T-helper 2 cell treated with Interferon-gamma antibody and Interleukin-4, amounts not matched to agents 5 μg/mL and 100 μg/mL, for 36 hours (primary cell): ENCODE data around the gene SLIT1.

Experiments used
- DNase-seq: peaks from one replicate; pipeline ENCODE4 v3.0.0; 2021; ENCODE audit warnings: low spot score
- H3K27ac Mint-ChIP-seq: one replicate; pipeline ENCODE4 v1.8.0; 2021; ENCODE audit warnings: mild to moderate bottlenecking, mixed read lengths
- H3K27me3 Mint-ChIP-seq: one replicate; pipeline ENCODE4 v1.8.0; 2021; ENCODE audit warnings: low read depth, mixed read lengths
- H3K36me3 Mint-ChIP-seq: one replicate; pipeline ENCODE4 v1.8.0; 2021; ENCODE audit warnings: low read depth, mixed read lengths
- H3K4me1 Mint-ChIP-seq: one replicate; pipeline ENCODE4 v1.8.0; 2021; ENCODE audit warnings: low read depth, mixed read lengths
- H3K4me3 Mint-ChIP-seq: one replicate; pipeline ENCODE4 v1.8.0; 2022; ENCODE audit warnings: mild to moderate bottlenecking, moderate library complexity, mixed read lengths
- H3K9me3 Mint-ChIP-seq: one replicate; pipeline ENCODE4 v1.8.0; 2021; ENCODE audit warnings: mixed read lengths

The SLIT1 gene

GRCh38 chr10:97213431-97213830 is 27.7 kb upstream of the SLIT1 start:
- Mint-ChIP-seq H3K27ac (no peak overlapping the region), H3K4me3 (no peak overlapping the region)

GRCh38 chr10:97211229-97211628 is 25.5 kb upstream of the SLIT1 start:
- H3K27ac Mint-ChIP-seq, result no peak overlapping the region
- no peaks in the 10 kb centered on the region for H3K36me3 Mint-ChIP-seq

More at GRCh38 chr10:97213431-97213830, 27.7 kb upstream of the SLIT1 start:
- H3K36me3 Mint-ChIP-seq, result peaks cover 5% of the 10 kb centered on the region
- no peak for DNase-seq
- H3K4me1 Mint-ChIP-seq, result peaks cover 15% of the 10 kb centered on the region
- no peaks in the 10 kb centered on the region for H3K27me3 Mint-ChIP-seq
- H3K9me3 Mint-ChIP-seq, result no peaks in the 10 kb centered on the region

GRCh38 chr10:97210543-97210960 is 24.8 kb upstream of the SLIT1 start:
- Mint-ChIP-seq H3K27ac (no peak overlapping the region), H3K4me1 (no peaks in the 10 kb centered on the region), H3K36me3 (no peaks in the 10 kb centered on the region), H3K4me3 (no peak overlapping the region), H3K9me3 (no peaks in the 10 kb centered on the region), H3K27me3 (no peaks in the 10 kb centered on the region)
- peak; percentile 50 for DNase-seq

More at GRCh38 chr10:97211229-97211628, 25.5 kb upstream of the SLIT1 start:
- Mint-ChIP-seq H3K9me3 (no peaks in the 10 kb centered on the region), H3K27me3 (no peaks in the 10 kb centered on the region), H3K4me1 (no peaks in the 10 kb centered on the region), H3K4me3 (no peak overlapping the region)
- no peak for DNase-seq

GRCh38 chr10:97207756-97208346 is 22.1 kb upstream of the SLIT1 start:
- Mint-ChIP-seq H3K27me3 (no peaks in the 10 kb centered on the region), H3K4me1 (no peaks in the 10 kb centered on the region), H3K4me3 (no peak overlapping the region), H3K36me3 (no peaks in the 10 kb centered on the region), H3K27ac (no peak overlapping the region), H3K9me3 (no peaks in the 10 kb centered on the region)
- DNase-seq, result no peak

DNA sequence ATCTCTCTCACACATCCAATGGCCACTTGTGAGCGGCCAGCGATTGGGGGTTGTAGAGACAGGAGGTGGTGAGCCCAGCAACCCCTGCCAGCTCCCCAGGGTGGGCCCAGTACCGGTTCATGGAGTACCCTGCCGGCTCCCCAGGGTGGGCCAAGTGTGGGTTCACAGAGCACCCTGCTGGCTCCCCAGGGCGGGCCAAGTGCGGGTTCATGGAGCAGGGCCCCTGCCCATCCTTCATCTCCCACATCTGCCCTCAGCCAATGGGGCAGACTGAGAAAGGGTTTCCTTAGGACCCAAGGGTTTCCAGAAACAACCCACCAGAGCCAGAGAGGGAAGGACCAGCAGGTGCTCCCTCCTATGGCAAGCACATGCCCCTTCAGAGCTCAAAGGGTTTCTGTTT is 21.4 kb upstream of the SLIT1 start:
- Mint-ChIP-seq H3K27ac (no peak overlapping the region), H3K36me3 (no peaks in the 10 kb centered on the region), H3K4me1 (no peaks in the 10 kb centered on the region), H3K27me3 (peaks cover 2% of the 10 kb centered on the region), H3K9me3 (no peaks in the 10 kb centered on the region), H3K4me3 (no peak overlapping the region)
- DNase-seq, result no peak

DNA sequence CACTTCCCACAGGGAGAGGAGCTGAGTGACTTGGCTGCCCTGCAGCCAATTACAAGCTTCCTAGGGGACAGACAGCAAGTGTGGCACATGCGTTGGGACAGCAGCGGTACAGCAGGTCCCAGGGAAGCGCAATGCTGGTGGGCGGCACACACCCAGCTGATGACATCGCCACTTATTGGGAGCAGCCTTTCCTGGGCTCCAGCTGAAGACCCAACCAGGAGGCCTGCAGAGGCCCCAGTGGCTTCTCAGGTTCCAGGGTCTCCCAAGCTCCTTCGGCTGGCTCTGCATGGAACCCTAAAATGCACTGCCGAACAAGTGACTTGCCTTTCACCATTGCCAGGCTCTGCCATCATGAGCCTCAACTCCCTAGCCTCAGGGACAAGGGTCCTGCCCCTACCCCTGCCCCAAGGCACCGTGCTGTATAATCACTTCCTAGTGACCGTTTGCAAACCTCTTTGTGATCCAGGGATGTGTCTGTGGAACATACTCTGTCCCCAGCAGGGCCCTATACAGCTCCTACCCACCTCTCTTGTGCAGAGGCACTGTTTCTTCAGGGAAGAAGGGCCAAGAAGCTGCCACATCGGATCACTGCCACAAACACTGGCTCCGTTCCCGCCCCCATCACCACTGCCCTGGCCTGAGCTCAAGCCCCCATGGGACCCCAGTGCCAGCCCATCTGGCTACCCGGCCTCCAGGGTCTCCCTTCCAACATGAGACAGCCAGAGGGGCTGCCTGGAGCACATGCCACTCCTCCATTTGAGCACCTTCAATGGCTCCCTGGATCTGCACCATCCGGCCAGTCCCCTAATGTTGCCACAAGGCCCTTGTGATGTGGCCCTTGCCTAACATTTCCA is 19.3 kb upstream of the SLIT1 start:
- H3K9me3 Mint-ChIP-seq, result no peaks in the 10 kb centered on the region
- H3K27me3 Mint-ChIP-seq, result peaks cover 2% of the 10 kb centered on the region
- H3K27ac Mint-ChIP-seq, result no peak overlapping the region
- H3K4me3 Mint-ChIP-seq, result no peak overlapping the region
- peaks cover 2% of the 10 kb centered on the region for H3K4me1 Mint-ChIP-seq
- H3K36me3 Mint-ChIP-seq, result no peaks in the 10 kb centered on the region
- no peak for DNase-seq

DNA sequence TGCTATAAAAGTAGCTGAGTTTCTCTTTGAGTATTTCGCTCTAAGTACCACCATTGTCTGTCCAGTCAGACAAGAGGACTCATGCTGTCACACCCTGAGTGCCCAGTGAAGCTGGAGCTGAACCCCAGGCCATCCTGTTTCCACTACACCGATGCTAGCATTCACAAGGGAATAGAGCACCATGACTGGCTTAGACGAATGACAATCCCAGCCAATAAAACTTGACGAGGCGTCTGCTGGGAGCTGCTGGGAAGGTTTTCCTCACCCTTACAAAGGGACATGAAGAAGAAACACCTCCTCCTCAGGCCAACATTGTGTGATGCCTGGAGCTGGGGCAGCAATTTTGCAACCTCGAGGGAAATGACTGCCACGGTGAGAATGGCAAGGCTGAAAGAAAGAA is 17.5 kb upstream of the SLIT1 start:
- Mint-ChIP-seq H3K4me1 (peaks cover 5% of the 10 kb centered on the region), H3K27ac (no peak overlapping the region), H3K27me3 (peaks cover 15% of the 10 kb centered on the region), H3K36me3 (peaks cover 1% of the 10 kb centered on the region), H3K9me3 (no peaks in the 10 kb centered on the region), H3K4me3 (no peak overlapping the region)
- no peak for DNase-seq

DNA sequence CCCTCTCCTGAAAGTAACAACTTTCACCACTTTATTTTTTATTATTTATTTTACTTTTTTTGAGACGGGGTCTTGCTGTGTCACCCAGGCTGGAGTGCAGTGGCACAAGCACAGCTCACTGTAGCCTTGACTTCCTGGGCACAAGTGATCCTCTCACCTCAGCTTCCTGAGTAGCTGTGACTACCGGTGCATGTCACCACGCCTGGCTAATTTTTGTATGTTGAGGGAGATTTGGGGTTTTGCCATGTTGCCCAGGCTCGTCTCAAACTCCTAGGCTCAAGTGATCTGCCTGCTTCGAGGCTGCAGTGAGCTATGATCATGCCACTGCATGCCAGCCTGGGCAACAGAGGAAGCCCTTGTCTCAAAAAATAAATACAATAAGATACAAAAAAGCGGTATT is 14.9 kb upstream of the SLIT1 start:
- Mint-ChIP-seq H3K9me3 (no peaks in the 10 kb centered on the region), H3K36me3 (peaks cover 1% of the 10 kb centered on the region), H3K27me3 (peaks cover 35% of the 10 kb centered on the region), H3K27ac (no peak overlapping the region), H3K4me3 (no peak overlapping the region), H3K4me1 (peaks cover 9% of the 10 kb centered on the region)
- DNase-seq, result no peak

GRCh38 chr10:97199152-97199551 is 13.4 kb upstream of the SLIT1 start:
- Mint-ChIP-seq H3K27me3 (peaks cover 45% of the 10 kb centered on the region), H3K4me3 (no peak overlapping the region), H3K27ac (no peak overlapping the region), H3K9me3 (no peaks in the 10 kb centered on the region), H3K4me1 (peaks cover 11% of the 10 kb centered on the region), H3K36me3 (peaks cover 1% of the 10 kb centered on the region)
- DNase-seq, result no peak

GRCh38 chr10:97197030-97197500 is 11.3 kb upstream of the SLIT1 start:
- Mint-ChIP-seq H3K4me1 (peaks cover 11% of the 10 kb centered on the region), H3K27me3 (peaks cover 59% of the 10 kb centered on the region), H3K36me3 (peaks cover 1% of the 10 kb centered on the region), H3K9me3 (no peaks in the 10 kb centered on the region), H3K27ac (no peak overlapping the region), H3K4me3 (peak overlapping the region; percentile 19)
- DNase-seq, result no peak

- peak; percentile 50 for DNase-seq
- H3K9me3 Mint-ChIP-seq, result no peaks in the 10 kb centered on the region
- H3K27ac Mint-ChIP-seq, result no peak overlapping the region
- peak overlapping the region; percentile 77 for H3K4me3 Mint-ChIP-seq
- peaks cover 61% of the 10 kb centered on the region for H3K27me3 Mint-ChIP-seq
- H3K36me3 Mint-ChIP-seq, result peaks cover 1% of the 10 kb centered on the region
- peaks cover 11% of the 10 kb centered on the region for H3K4me1 Mint-ChIP-seq
These were observed 10.7 kb upstream of the SLIT1 start for GRCh38 chr10:97196223-97197029.

- peaks cover 1% of the 10 kb centered on the region for H3K36me3 Mint-ChIP-seq
- peak overlapping the region; percentile 84 for H3K4me3 Mint-ChIP-seq
- no peak overlapping the region for H3K27ac Mint-ChIP-seq
- H3K9me3 Mint-ChIP-seq, result no peaks in the 10 kb centered on the region
- DNase-seq, result no peak
- H3K4me1 Mint-ChIP-seq, result peaks cover 11% of the 10 kb centered on the region
- H3K27me3 Mint-ChIP-seq, result peaks cover 61% of the 10 kb centered on the region
These were observed 10.0 kb upstream of the SLIT1 start for GRCh38 chr10:97195706-97196222.

GRCh38 chr10:97192952-97193435 is 7.2 kb upstream of the SLIT1 start:
- Mint-ChIP-seq H3K36me3 (no peaks in the 10 kb centered on the region), H3K4me3 (no peak overlapping the region), H3K27ac (no peak overlapping the region), H3K9me3 (no peaks in the 10 kb centered on the region), H3K27me3 (peaks cover 70% of the 10 kb centered on the region), H3K4me1 (peaks cover 6% of the 10 kb centered on the region)
- no peak for DNase-seq
